OCI-LY1 (cell line): ENCODE results near the gene SUPT3H.

Experiments used
- CTCF ChIP-seq: fragments of 200-600 bp; sonication (generic), shearing (Covaris generic); IDR thresholded peaks from 2 replicates; pipeline ENCODE4 v1.5.1; 2017; ENCODE audit warnings: mild to moderate bottlenecking, antibody characterized with exemption, low read length, moderate library complexity, mixed read lengths
- EZH2 ChIP-seq: fragments of 200-600 bp; sonication (generic), shearing (Covaris generic); IDR thresholded peaks from 2 replicates; pipeline ENCODE4 v1.8.0; 2017; ENCODE audit warnings: borderline replicate concordance, mixed run types, mild to moderate bottlenecking, antibody characterized with exemption, low read length, moderate library complexity, mixed read lengths

GRCh38 chr6:45075246-45075645, 302.5 kb downstream of the SUPT3H start:
- no peak for TF ChIP-seq CTCF
- TF ChIP-seq EZH2 = no peak
